Measurements from ENCODE around the gene BLNK.

Gene BLNK

GRCh38 chr10:96283351-96283750 lies 12.0 kb upstream of the BLNK start:
- ChIA-PET CTCF (interaction anchor here (2.2 kb wide), 1 partner anchor 54 kb away, joined by 10 read pairs; no protein-coding TSS in a partner anchor), POLR2A (no interaction called here)
- Histone ChIP-seq H3K27ac (ENCODE audit: extremely low read depth, low read depth, low read length) (no peak overlapping the region), H3K4me3 (ENCODE audit: low read depth, low read length) (no peak overlapping the region), H3K4me1 (ENCODE audit: control insufficient read depth, insufficient read depth, low read length) (no peaks in the 10 kb centered on the region; the same call in 1 of the 2 replicates), H3K9me3 (ENCODE audit: control insufficient read depth, insufficient read depth, low read depth, low read length) (no peaks in the 10 kb centered on the region), H3K36me3 (ENCODE audit: control insufficient read depth in 2 of 2, insufficient read depth in 1 of 2, low read length in 2 of 2) (no peaks in the 10 kb centered on the region)
- TF ChIP-seq ZNF24 (tag by site-specific recombination; IDR thresholded peaks at IDR 0.05) (no peak), ZFHX2 (tag by site-specific recombination; conservative IDR thresholded peaks at IDR 0.05) (no peak), YY1 (tag by site-specific recombination; IDR thresholded peaks at IDR 0.05) (no peak), ZNF146 (tag by site-specific recombination; IDR thresholded peaks at IDR 0.05) (no peak), ZNF785 (tag by site-specific recombination; IDR thresholded peaks at IDR 0.05) (no peak), ZNF510 (tag by site-specific recombination; IDR thresholded peaks at IDR 0.05; ENCODE audit: insufficient replicate concordance) (no peak), ZNF645 (tag by site-specific recombination; IDR thresholded peaks at IDR 0.05) (no peak), ZNF501 (tag by site-specific recombination; IDR thresholded peaks at IDR 0.05) (no peak), ZNF692 (tag by site-specific recombination; IDR thresholded peaks at IDR 0.05) (no peak), ZSCAN30 (tag by site-specific recombination; IDR thresholded peaks at IDR 0.05) (no peak), RBAK (tag by site-specific recombination; IDR thresholded peaks at IDR 0.05) (no peak), ZXDB (tag by site-specific recombination; IDR thresholded peaks at IDR 0.05) (no peak), HIC1 (tag by site-specific recombination; IDR thresholded peaks at IDR 0.05) (no peak), ZNF600 (tag by site-specific recombination; IDR thresholded peaks at IDR 0.05) (no peak), ZNF335 (tag by site-specific recombination; conservative IDR thresholded peaks at IDR 0.05) (no peak), ZNF571 (tag by site-specific recombination; IDR thresholded peaks at IDR 0.05) (no peak), ZNF518A (tag by site-specific recombination; conservative IDR thresholded peaks at IDR 0.05; ENCODE audit: low read depth) (no peak), ZNF626 (tag by site-specific recombination; IDR thresholded peaks at IDR 0.05) (no peak)

Data from HEK293 (cell line).